GM21381 (cell line): ENCODE data around the gene TALDO1.
A peak's percentile ranks its signal among the peaks of the same experiment; 100 is the strongest.
"Not testable (repeated sequence)": the region's sequence is repeated elsewhere in the genome, so short reads cannot be mapped to it uniquely, and the experiment has no call there.

Experiments used
- ATAC-seq: cut with Tn5 transposase; IDR thresholded peaks from one replicate; pipeline ENCODE4 v1.9.1; 2021; ENCODE audit warnings: mild to moderate bottlenecking, moderate library complexity; ENCODE audit not compliant: unreplicated experiment

The TALDO1 gene

DNA sequence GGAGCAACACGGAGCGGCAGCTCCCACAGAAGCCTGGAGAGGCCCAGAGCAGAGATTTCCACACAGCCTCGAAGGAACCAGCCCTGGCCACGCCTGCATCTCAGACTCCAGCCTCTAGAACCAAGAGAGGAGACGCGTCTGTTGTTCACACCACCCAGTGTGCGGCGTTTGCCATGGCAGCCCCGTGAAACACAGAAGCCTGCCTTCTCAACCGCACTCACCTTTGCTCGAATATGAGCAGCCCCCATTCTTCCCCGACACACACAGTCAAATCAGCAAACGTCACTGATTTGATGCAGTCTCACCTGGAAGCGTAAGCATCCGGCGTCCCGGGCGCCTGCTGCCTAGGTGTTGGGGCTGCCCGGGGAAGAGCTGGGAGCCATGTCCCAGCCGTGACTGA, 14.2 kb upstream of the TALDO1 start:
- ATAC-seq, result no peak

DNA sequence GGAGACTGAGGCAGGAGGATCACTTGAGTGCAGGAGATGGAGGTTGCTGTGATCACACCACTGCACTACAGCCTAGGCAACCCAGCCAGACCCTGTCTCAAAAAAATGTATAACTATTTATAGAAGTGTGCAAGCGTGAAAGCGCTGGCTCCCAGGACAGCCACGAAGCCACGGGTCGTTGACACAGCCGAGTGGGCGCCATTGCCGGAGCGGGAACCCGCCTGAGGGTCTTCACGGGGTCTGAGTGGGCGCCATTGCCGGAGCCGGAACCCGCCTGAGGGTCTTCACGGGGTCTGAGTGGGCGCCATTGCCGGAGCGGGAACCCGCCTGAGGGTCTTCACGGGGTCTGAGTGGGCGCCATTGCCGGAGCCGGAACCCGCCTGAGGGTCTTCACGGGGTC, 12.7 kb upstream of the TALDO1 start:
- not testable (repeated sequence) for ATAC-seq

DNA sequence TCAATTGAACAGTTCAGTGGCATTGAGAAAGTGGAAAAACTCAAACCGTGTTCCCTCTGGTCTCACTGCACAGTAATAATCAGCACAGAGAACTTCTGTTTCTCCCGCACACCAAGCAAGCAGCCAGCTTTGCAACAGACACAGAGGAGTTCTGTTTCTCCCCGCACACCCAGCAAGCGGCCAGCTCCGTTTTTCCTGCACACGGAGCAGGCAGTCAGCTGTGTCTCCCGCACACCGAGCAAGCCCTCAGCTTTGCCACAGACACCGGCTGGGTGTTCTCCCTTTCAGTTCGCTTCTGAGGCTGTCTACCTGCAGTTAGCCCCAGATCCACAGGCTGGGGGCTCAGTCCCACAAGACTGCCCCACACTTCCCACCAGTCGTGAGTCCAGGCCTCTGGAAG, 9.9 kb upstream of the TALDO1 start:
- ATAC-seq, result no peak

DNA sequence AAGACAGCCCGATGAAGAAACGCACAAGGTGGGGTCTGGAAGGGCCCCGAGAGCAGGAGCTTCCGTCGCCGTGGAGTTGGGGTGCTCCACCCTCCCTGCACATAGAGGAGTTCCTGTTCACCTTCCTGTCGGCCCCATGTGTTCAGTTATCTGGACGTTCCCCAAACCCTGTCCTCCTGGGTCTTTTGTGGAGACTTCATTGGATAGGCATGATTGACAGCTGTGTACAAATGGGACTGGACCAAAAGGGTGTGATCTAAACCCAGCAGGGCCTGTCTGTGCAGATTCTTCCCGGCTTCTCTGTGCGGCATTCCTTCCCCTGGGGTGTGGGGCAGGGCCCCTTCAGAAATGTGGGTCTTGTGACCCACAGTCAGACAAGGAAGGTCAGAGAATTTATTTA, 9.4 kb upstream of the TALDO1 start:
- not testable (repeated sequence) for ATAC-seq

DNA sequence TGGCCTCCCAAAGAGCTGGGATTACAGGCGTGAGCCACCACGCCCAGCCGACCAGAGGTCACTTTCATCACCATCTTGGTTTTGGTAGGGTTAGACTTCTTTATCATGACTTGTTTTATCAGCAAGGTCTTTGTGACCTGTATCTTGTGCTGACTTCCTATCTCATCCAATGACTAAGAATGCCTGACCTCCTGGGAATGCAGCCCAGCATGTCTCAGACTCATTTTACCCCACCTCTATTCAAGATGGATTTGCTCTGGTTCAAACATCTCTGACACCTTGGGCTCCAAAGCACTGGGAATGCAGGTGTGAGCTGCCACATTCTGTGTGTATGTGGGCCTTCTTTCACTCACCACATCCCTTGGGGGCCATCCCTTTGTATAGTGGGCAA, 5.1 kb upstream of the TALDO1 start:
- ATAC-seq, result no peak

DNA sequence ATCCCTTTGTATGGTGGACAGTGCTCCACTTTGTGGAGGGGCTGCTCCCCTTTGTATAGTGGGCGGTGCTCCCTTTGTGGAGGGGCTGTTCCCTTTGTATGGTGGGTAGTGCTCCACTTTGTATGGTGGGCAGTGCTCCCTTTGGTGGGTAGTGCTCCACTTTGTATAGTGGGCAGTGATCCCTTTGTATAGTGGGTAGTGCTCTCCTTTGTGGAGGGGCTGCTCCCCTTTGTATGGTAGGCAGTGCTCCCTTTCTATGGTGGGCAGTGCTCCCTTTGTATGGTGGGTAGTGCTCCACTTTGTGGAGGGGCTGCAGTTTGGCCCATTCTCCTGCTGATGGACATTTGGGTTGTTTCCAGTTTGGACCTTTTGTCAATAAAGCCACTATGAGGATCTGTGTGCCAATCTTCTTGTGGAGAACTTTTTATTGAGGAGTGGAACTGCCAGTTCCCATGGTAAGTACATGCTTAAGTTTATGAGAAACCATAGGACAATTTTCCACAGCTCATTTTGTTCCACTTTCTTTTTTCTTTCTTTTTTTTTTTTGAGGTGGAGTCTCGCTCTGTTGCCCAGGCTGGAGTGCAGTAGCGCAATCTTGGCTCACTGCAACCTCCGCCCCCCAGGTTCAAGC, 4.6 kb upstream of the TALDO1 start:
- ATAC-seq, result no peak

DNA sequence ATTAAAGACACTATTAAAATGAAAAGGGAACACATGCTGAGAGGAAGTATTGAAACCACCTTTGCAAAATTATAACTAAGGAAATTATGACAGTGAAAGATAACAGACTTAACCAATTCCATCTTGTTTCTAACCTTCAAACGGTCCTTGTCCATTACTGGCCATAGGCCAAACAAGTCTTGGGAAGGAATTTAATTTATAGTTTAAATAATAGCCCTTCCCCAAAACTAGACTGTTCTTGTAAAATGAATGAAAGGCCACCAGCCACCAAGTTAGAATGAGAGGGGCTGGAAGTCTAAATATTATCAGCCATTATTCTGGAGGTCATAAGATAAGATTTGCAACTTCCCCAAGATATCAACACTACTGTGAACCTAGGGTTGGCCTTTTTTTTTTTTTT, 1.8 kb upstream of the TALDO1 start:
- ATAC-seq, result no peak

DNA sequence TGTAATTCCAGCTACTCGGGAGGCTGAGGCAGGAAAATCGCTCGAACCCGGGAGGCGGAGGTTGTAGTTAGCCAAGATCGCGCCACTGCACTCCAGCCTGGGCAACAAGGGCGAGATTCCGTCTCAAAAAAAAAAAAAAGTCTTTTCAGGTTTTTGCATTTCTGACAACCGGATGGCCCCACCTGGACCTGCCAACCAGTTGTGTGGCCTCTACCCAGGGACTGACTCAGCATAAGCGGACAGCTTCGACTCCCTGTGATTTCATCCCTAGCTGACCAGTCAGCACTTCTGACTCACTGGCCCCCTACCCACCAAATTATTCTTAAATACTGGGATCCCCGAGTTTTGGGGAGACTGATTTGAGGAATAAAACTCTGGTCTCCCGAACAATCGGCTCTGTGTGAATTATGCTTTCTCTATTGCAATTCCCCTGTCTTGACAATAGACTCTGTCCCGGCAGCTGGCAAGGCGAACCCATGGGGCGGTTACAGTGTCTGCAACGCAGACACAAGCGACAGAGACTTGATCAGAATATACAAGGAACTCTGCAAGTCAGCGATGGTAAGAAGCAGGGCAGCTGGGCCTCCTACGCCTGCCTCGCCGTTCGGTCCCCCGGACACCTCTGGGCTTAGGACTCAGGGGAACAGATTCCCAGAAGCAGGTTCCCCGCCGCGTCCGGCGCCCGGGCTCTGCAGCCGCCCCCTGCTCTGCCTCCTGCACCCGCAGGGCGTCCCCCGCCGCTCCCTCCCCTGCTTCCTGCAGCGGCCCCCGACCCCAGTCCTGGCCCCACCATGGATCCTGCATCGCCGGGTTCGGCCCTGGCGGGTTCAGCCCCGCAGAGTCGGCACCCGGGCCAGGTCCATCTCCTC, 741 bp upstream of the TALDO1 start:
- peak; percentile 14 for ATAC-seq

DNA sequence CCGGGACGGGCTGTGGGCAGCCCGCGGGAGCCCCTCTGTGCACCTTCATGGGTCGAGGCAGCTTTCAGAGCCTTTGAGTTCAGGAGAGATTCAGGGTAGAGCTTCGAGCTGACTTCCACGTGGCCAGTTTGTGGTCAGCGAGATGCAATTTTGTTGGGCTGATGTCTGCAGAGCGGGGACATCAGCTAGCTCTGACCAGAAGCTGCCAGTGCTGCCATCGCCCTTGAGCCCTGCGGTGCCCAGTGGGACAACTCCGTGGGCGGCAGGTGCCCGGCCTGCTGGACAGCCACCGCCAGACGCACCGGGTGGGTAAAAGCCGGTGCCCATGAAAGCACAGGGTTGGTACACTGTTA, 719 bp downstream of the TALDO1 start:
- peak; percentile 16 for ATAC-seq

DNA sequence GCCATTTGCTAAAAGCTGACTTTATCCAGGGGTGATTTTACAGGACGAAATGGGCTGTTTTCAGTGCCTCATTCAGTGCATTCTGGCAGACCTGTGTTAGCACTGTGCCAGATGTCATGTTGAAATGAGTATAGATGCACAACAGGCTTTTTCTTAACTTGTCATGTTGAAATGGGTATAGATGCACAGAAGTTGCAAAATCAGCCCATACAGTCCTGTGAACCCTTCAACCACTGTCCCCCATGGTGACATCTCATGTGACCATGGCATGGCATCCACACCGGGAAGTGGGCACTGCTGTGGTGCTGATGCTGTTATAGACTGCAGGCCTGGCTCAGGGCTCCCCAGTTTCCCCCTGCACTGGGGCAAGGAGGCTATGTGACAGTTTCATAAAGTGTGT, 2.5 kb downstream of the TALDO1 start:
- no peak for ATAC-seq

DNA sequence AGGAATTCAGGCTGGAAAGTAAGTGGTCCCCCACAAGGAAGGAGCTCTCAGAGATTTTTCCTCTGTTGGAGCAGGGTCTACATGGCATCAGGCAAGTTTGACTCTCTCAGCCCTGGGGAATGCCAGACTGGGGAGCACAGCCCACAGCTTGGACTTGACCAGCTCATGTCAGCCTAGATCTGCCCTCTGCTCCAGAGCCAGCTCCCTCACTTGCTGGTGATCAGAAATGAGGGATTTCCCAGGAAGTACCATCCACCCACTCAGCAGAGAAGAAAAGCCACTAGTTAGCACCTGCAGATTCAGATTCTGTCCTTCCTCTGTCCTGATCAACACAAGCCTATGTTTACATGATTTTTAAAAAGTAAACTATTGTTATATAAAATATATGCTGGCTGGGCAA, 13.0 kb downstream of the TALDO1 start:
- no peak for ATAC-seq

DNA sequence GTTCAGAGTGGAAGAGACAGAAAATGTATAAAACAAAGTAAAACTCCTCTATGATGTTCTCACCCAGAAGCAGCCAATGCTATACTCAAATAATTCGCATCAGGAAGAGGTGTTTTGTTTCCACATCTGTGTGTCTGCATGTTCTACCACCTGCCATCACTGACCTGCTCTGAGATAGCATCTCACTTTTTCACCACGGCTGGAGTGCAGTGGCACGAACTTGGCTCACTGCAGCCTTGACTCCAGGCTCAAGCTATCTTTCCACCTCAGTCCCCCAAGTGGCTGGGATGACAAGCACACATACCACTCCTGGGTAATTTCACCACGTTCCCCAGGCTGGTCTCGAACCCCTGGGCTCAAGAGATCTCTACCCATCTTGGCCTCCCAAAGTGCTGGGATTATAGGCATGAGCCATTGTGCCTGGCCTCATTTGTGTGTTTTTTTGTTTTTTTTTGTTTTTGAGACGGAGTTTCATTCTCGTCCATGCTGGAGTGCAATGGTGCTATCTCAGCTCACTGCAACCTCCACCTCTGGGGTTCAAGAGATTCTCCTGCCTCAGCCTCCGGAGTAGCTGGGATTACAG, 14.4 kb downstream of the TALDO1 start:
- no peak for ATAC-seq

DNA sequence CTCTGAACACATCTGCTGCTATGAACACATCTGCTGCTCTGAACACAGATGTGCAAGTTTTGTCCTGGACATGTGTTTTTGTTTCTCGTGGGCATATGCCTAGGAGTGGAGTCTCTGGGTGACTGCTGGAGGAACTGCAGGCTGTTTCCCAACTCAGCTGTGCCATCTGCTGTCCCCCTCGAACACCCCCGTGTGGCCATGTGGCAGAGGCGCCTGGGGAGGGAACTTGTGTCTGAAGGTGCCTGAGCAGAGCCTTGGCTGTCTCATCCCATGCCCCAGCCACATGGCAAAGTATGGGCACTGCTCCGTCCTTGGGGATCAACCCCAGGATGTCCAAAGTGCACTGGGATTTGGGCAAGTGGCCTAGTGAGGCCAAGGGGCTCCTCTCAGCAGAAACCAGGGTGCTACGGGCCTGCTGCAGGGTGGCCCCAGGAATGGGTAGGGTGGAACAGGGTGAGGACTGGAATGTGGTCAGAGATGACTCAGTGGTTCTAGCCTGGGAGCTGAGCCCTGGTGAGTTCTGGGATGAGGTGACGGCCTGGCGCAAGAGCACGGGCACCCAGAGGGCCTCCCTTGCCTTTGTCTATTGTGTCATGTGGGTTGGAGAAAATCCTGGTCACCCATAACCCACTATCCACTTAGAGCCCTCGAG, 15.3 kb downstream of the TALDO1 start:
- no peak for ATAC-seq

DNA sequence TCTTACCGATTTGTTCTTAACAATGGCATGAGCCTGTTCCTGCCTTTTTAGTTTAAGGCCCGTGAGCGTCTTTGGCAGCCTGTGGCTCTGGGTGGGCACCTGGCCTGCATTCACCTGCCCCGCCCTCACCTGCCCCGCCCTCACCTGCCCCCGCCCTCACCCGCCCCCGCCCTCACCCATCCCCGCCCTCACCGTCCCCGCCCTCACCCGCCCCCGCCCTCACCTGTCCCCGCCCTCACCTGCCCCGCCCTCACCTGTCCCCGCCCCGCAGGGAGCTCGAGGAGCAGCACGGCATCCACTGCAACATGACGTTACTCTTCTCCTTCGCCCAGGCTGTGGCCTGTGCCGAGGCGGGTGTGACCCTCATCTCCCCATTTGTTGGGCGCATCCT, 15.8 kb downstream of the TALDO1 start:
- ATAC-seq, result no peak

DNA sequence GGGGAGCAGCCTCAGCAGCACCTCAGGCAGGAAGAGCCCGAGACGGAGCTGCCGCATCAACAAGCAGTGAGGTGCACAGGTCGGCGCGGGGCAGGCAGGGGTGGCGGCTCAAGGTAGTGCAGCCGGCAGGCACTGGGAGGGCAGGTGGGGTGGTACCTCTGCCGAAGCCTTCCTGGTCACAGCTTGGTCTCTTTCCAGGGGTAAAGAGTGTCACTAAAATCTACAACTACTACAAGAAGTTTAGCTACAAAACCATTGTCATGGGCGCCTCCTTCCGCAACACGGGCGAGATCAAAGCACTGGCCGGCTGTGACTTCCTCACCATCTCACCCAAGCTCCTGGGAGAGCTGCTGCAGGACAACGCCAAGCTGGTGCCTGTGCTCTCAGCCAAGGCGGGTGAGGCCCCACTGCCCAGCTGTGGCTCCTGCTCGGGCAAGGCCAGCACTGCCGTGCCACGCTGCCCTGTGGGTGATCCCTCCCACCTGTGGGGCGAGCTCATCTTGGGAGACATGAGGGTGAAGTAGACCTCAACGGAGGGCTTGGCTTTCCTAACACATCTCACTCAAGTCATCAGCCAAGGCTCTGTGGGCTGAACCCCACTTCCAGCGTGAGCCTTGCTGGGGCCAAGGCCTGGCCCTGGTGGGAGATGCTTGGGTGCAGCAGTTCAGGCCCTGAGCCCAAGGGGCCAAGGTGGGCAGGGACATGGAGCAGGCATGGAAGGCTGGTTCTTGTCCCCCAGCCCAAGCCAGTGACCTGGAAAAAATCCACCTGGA, 16.5 kb downstream of the TALDO1 start:
- no peak for ATAC-seq

DNA sequence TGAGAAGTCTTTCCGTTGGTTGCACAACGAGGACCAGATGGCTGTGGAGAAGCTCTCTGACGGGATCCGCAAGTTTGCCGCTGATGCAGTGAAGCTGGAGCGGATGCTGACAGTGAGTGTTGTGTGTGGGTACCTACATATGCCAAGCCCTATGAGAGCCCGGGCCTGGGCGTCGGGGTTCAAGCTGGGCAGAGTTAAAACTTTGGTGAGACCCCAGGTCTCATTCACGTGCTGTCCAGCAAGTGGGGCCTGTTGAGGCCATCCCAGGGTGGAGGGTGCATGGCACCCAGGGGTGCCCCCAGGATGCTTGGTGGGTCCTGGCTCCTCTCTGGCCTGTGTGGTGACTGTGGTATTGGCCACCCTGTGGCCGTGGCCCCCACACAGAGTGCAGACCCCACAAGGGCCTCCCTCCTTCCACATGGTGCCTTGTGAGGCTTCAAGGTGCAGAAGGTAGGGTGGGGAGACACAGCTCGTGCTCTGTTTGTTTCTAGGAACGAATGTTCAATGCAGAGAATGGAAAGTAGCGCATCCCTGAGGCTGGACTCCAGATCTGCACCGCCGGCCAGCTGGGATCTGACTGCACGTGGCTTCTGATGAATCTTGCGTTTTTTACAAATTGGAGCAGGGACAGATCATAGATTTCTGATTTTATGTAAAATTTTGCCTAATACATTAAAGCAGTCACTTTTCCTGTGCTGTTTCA, 17.2 kb downstream of the TALDO1 start:
- ATAC-seq, result no peak

DNA sequence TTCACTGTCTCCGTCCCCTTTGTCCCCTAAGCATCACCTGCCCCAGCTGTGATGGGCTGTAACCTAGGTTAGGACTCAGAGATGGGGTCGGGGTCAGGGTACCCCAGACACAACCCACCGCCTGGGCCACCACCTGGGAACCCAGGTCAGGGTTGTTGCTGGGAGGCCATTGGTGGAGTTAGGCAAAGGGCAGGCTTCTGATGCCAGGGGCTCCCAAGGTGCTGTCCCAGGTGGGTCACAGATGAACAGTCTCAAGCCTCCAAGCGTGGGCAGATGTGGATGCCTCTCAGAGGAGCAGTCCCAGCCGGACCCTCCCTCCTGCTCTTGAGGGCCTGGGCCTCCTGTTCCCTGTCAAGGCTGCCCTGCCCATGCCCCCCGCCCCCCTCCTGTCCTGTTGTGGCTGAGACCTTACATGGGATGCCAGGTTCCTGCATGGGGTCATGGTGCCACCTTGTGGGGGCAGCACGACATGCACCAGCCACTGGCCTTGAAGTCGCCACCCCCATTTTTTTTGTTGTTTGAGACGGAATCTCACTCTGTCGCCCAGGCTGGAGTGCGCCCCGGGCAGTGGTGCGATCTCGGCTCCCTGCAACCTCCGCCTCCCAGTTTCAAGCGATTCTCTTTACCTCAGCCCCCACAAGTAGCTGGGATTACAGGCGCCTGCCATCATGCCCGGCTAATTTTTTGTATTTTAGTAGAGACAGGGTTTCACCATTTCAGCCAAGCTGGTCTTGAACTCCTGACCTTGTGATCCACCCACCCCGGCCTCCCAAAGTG, 17.9 kb downstream of the TALDO1 start:
- no peak for ATAC-seq

DNA sequence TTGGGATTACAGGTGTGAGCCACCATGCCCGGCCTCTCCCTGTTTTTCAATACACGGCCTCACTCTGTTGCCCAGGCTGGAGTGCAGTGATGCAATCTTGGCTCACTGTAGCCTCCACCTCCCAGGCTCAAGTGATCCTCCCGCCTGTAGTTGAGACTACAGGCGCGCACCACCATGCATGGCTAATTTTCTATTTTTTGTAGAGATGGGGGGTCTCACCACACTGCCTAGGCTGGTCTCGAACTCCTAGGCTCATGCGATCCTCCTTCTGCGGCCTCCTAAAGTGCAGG, 18.5 kb downstream of the TALDO1 start:
- no peak for ATAC-seq

DNA sequence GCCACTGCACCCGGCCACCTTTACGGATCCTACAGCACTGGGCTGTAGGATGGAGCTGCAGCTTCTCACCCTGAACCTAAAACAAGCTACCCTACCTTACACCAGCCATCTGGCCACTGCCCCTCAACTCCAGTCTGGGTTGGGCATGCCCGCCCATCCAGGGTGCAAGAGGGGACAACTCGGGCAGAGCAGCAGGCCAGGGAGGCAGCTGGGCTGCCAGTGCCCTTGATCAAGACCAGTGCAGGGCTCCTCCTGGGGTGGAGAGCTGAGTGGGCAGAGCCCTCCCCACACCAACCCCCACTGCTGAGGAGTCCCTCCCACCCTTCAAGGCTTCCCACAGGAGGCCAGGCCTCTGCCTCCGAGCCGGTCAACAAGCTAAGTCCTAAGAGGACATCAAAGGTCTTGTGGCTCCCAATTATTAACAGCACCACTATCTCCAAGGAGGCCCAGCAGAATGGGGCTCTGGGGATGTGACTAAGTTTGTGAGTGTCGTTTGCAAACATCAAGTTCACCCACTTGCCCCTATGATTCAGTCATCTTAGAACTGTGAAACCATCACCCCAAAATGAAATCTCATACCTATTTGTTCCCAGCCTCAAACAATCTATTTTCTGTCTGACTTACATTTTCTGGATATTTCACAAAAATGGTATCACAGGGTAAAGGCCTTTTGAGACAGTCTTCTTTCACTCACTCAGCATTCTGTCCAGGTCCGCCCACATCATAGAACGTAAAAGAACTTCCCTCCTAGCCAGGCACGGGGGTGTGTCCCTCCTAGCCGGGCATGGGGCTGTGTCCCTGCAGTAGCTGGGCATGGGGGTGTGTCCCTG, 19.1 kb downstream of the TALDO1 start:
- ATAC-seq, result no peak
